AG10803 (cell line): ENCODE measurements around the gene PYGB.
A peak's percentile ranks its signal among the peaks of the same experiment; 100 is the strongest.

Experiments used
- DNase-seq: peaks from one replicate; pipeline ENCODE4 v3.0.0; 2010; ENCODE audit warnings: low read depth
- H3K4me3 ChIP-seq: 2 replicates; pipeline ENCODE4 v1.5.1; 2011; ENCODE audit warnings: mild to moderate bottlenecking, low read length, control low read depth
- CTCF ChIP-seq: conservative IDR thresholded peaks from 2 replicates; pipeline ENCODE4 v1.5.1; 2011; ENCODE audit warnings: mild to moderate bottlenecking, low read length, control low read depth, inconsistent platforms

Gene PYGB

GRCh38 chr20:25249198-25249931 lies 1.5 kb downstream of the PYGB start:
- TF ChIP-seq CTCF, result no peak
- H3K4me3 ChIP-seq, result peak overlapping the region; percentile 89
- no peak for DNase-seq

- H3K4me3 ChIP-seq, result no peak overlapping the region
- no peak for DNase-seq
- TF ChIP-seq CTCF, result no peak
Observed at GRCh38 chr20:25250508-25250907, 2.6 kb downstream of the PYGB start.

GRCh38 chr20:25251019-25251418 lies 3.1 kb downstream of the PYGB start:
- H3K4me3 ChIP-seq, result no peak overlapping the region
- DNase-seq, result no peak
- TF ChIP-seq CTCF, result no peak

GRCh38 chr20:25251558-25251957 lies 3.7 kb downstream of the PYGB start:
- TF ChIP-seq CTCF, result no peak
- no peak for DNase-seq
- no peak overlapping the region for H3K4me3 ChIP-seq

GRCh38 chr20:25252230-25252651 lies 4.4 kb downstream of the PYGB start:
- no peak overlapping the region for H3K4me3 ChIP-seq
- DNase-seq, result no peak
- TF ChIP-seq CTCF, result no peak

- TF ChIP-seq CTCF, result no peak
- no peak for DNase-seq
- no peak overlapping the region for H3K4me3 ChIP-seq
Observed at GRCh38 chr20:25252686-25253421, 5.0 kb downstream of the PYGB start.

- TF ChIP-seq CTCF, result no peak
- no peak for DNase-seq
- no peak overlapping the region for H3K4me3 ChIP-seq
Observed at GRCh38 chr20:25253606-25254275, 5.9 kb downstream of the PYGB start.
